ENCODE data around the gene CDK18.

DNA sequence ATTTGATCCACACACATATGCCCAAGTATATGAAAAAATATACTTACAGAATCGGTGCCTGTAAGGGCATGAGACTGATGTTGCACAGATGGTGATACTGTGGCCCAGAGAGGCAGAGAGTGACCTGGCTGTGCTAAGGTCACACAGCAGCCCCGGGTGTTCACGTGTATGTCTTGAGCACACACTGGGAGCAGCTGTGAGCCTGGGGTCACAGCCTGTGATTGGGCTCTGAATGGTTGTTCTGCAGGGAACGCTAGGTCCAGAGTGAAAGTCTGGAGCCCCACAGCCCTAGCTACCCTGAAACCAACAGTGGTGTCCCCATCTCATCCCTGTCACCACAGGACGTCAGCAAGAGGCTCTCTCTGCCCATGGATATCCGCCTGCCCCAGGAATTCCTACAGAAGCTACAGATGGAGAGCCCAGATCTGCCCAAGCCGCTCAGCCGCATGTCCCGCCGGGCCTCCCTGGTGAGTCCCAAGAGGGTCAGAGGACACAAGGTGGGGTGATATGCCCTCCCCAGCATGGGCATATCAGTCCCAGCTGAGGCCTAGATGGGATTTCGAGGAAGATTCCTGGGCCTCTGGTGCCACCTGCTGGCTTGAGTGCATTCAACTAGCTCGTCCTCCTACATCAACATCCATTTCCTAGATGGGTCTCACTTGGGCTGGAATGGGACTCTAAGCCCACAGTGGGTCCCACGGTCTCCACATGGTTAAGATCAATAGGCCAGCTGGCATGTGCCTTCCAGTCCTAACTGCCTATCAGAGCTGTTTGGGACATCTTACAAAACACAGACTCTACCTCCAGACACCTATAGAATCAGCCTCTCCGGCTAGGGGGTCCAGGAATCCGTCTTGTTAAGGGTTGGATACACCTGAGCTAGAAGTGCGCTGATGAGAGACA lies 19.7 kb downstream of the CDK18 start:
- TF ChIP-seq, protein P1, sequence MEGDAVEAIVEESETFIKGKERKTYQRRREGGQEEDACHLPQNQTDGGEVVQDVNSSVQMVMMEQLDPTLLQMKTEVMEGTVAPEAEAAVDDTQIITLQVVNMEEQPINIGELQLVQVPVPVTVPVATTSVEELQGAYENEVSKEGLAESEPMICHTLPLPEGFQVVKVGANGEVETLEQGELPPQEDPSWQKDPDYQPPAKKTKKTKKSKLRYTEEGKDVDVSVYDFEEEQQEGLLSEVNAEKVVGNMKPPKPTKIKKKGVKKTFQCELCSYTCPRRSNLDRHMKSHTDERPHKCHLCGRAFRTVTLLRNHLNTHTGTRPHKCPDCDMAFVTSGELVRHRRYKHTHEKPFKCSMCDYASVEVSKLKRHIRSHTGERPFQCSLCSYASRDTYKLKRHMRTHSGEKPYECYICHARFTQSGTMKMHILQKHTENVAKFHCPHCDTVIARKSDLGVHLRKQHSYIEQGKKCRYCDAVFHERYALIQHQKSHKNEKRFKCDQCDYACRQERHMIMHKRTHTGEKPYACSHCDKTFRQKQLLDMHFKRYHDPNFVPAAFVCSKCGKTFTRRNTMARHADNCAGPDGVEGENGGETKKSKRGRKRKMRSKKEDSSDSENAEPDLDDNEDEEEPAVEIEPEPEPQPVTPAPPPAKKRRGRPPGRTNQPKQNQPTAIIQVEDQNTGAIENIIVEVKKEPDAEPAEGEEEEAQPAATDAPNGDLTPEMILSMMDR (IDR thresholded peaks at IDR 0.05; ENCODE audit: insufficient read depth, low read depth, low read length) = peak; percentile 78
- no peak for TF ChIP-seq EZH2 (IDR thresholded peaks at IDR 0.05; ENCODE audit: insufficient read depth, low read length)

Data from astrocyte (in vitro differentiated cells and primary cell).